Activated naive CD4-positive, alpha-beta T cell treated with anti-CD3 and anti-CD28 coated beads, Interleukin-2, amount 50 U/mL, for 16 hours (primary cell): ENCODE data around the gene OPN3.

Experiments used
- DNase-seq: peaks from one replicate; pipeline ENCODE4 v3.0.0-alpha.2; 2020

Gene OPN3

DNA sequence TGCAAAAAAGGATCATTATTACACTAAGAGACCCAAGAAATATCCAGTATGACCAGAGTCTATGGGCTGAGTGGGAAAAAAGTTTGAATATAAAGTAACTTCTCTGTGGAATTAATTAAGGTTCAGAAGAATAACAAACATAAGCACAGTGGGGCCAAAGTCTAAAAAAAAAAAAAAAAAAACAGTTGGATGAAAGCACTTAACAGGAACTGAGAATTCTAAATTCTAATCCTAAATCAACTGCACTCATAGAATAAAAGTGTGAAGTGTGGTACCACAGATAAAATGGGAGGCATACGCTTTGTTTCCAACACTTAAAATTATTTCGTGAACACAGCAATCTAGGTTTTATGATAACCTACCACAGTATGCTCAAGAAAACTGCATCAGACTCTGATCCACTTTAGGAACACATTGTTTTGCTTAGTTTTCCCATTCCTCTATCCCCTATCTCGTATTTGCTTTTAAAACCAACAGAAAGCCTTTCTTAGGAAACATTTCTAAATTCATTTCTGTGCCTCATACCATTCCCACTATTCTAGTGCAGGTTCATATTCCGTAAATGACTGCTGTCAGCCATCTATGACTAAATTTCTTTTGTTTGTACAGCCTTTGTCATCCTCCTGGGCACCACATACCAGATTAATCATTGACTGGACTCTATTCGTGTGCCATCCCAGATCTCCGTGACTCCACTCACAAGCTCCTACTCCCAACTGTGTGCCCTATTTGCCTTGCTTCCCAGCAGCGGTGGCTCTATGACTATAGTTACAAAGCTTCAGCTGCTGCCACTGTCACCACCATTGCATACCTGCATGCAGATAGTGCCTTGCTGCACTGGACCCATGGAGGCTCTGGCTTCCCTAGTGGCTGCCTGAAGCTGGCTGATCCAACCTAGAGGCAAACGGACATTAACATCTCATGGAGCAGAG, 24.9 kb downstream of the OPN3 start:
- DNase-seq: no peak

DNA sequence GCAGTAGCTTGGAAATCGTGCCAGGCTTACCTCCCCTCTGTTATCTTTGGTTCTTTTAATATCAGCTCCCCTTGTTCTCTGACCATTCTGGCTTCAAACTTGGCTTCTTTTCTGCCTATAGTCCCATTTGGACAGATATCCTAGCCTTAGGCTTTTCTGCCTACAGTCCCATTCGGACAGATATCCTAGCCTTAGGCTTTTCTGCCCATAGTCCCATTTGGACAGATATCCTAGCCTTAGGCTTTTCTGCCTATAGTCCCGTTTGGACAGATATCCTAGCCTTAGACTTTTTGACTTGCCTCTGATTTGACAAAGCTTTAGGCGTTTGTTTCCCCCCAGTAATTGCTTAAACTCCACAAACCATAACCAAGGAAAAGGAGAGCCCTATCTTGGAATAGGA, 25.6 kb downstream of the OPN3 start:
- no peak for DNase-seq

DNA sequence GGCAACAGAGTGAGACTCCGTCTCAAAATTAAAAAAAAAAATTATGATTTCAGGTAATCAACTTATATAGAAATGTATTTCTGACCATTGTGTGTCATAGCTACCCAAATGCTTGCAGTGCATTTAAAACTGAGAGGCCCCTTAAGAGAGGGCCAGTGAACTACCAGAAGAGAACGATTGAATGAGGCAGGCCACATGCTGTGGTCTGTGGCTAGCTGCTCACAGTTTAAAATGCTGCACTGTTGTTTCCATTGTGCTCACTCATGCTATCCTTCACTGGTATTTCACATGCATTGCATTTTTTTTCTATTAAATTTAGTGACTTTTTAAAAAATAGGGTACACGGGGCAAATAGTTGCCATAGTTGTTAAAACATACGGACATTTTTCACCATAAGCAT, 26.0 kb downstream of the OPN3 start:
- DNase-seq: no peak

DNA sequence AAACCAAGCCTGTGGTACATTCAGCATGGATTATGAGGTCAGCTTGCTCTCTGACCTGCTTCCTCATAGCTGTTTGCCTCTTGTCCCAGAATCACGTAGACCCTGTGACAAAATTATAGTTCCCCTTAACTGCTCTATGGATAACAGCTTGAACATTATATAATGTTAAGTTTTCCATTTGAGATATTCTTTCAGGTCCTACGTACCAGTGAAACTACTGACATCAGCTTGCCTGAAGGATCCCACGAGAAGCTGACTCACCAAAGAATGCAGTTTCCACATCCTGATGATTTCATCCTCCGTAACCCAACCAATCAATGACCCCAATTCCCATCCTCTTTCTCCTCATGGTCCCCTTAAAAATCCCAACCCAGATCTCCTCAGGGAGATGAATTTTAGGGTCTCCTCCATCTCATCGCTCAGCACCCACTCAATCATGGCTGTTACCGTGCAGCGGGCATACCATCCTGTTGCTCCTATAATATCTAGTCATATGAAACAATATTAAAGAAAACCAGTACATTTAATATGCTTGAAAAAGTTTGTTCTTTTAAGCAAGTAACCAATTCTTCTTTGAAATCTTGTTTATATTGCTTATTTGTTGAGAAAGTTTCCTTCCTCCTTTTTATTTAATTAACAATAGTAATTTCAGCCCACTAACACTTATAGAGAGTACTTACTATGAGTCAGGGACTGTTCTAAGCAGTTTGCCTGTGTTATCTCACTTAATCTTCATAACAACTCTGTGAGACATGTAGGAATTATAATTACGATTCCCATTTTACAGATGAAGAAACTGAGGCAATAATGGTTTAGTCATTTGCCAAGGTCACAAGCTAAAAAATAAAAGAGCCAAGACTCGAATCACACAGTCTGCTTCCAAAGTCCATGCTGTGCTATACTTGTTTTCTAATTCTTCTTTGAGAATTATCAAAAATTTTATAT, 27.4 kb downstream of the OPN3 start:
- no peak for DNase-seq

DNA sequence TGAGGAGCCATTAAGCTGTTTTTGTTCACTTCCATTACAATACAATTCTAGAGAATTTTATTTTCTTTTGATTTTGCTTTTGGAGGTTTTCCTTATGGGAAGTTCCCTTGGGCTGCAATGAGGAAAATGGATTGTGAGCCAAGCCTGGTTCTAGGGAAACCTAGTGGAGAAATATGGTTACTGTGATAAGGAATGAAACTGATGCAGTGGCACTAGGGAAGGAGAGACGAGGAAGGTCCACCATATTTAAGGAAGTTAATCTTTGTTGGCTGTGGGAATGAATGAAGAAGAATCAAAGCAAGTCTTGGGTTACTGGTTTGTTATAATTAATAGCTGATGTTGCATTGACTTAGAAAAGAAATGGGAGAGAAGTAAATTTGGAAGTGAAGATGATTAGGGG, 28.4 kb downstream of the OPN3 start:
- DNase-seq: no peak

DNA sequence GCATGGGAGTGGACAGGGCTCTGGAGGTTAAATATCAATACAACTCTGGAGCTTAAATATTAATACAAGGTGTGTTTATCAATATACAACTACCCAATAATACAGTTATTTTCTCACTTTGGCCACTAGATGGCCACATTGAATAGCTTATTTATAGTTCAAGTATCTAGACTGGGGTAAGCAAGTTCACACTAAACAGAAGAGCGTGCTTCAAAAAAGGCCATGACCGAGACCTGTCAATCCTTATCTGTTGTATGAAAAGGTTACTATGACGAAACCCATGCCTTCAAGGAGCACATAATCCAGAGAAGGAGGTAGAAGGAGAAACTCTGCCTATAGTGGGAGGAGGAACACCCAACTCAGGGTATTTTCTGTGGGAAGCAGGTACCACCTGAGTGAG, 29.1 kb downstream of the OPN3 start:
- no peak for DNase-seq

DNA sequence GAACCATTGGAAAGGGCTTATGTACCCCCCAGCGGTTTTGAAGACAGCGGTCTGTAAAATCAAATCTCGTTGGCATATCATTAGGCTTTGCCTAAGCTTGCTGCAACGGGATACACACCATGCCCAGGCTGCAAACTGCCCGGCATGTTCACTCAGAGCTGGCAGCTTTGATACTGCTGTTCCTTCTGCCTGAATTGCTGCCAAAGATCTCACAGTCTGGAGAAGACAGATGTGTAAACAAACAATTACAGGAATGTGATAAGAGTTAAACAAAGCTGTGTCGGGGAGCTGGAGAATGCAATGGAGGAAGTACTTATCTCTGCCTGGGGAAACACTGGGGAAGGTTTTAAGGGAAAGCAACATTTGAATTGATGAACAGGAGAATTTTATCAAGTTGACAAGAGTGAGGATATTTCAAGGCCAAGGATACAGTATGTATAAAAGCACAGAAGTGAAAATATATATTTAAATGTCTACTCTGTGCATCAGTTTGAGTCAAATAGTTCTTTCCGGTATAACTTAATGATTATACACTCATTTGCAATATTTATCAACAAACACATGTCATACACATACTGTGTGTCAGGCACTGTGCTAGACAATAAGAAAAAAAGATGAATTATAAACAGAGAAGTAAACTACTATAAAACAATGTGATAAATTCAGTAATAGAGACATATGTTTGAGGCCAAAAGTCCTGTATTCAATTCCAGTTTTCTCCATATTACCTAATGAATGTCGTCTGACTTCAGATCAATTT, 29.9 kb downstream of the OPN3 start:
- DNase-seq: no peak

DNA sequence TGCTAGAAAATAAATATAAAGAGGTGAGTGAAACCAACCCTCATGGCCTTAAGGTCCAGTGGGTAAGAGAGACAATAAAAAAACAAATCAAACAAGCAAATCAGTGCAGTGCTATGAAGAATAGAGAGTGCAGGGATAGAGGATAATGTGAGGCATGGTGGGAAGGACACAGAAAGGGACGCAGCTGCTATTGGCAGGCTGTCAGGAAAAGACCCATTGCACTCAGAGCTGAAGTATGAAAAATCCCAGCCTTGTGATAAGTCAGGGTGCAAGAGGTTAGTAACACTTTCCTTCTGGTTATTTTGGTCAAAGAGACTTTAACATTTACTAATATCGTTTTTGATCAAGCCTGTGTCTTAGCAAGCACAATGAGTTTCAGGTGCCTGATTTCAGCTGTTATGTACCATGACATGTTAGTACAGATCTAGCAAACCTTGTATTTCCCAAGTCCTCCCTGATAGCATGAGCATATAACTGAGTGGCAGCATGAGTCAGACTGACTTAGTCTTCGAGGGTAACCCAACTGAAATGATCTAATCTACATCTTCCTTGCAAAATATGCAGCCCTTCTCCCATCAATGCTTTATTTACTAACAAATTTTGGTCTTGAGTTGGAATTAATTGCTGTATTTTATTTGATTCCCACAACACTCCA, 31.7 kb downstream of the OPN3 start:
- no peak for DNase-seq

DNA sequence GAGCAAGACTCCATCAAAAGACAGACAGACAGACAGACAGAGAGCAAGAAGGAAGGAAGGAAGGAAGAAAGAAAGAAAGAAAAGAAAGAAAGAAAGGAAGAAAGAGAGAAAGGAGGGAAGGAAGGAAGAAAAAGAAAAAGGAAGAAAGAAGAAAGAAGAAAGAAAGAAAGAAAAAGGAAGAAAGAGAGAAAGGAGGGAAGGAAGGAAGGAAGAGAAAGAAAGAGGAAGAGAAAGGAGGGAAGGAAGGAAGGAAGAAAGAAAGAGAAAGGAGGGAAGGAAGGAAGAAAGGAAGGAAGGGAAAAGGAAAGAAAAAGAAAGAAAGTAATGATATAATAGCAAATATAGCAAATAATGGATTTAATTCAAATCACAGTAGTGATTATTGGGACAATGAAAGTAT, 32.7 kb downstream of the OPN3 start:
- no peak for DNase-seq

DNA sequence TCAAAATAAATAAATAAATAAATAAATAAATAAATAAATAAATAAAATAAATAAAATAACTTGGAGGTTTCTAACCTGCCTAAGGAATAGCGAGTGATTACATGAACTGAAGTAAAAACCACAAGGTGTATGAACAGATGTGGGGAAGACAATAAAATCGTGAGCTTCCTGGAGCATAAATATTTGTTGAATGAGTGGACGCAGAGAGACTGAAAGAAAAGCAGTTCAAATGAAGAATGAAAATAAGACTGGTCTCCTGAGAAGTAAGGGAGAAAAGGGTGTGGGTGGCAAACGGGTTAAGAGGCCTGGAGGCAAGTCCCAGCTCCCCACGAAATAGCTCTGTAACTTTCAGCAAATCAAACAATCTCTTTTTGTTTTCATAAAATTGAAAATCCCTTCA, 33.6 kb downstream of the OPN3 start:
- no peak for DNase-seq

DNA sequence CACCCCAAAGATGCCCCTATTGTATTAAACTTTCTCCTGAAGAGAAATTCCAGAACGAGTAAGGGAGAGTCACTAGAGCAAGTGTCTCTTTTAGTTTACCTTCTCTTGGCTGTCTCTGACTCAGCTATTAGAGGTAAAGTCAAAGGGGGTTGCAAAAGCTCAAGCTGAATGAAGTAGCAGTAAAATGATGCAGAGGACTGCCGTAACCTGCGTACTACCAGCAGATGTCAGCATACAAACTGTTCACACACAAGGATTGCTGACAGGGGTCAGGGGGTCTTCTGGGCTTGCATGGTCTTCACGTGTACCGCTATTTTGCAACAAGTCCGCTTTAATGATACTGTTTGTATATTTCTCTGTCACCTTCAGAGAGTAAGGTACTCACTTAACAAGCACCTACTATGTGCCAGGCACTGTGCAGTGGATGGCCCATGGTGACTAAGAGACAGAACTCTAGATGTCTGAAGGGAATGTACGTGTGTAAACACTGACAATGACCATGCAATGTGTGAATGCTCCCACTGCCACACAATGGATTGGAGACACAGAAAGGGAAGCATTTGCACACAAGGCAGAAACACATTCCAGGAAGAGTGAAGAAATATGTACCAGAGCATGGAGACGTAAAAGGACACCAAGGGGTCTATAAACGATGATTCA, 34.9 kb downstream of the OPN3 start:
- no peak for DNase-seq

DNA sequence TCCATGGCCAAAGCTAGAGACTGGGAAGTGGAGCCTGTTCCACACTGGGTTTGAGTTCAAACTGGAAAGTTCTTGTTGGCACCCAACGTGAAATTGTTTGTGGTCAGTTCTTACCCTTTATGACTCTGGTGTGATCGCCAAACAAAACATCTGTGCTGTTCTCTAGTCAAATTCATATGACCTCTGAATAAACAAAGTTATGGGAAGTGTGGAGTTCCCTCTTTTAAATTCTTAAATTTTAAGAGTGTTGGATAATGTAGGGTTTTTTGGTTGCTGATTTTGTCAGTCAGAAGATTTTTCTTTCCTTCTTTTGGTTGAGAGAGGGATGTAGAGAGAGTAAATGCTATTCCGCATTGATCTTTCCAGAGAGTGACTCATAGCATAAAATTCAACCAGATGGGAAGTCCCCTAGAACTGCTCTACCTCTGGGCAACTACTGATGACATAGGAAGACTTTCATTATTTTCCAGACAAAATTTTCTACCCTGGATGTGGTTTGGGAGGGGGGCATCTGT, 36.4 kb downstream of the OPN3 start:
- DNase-seq: no peak

DNA sequence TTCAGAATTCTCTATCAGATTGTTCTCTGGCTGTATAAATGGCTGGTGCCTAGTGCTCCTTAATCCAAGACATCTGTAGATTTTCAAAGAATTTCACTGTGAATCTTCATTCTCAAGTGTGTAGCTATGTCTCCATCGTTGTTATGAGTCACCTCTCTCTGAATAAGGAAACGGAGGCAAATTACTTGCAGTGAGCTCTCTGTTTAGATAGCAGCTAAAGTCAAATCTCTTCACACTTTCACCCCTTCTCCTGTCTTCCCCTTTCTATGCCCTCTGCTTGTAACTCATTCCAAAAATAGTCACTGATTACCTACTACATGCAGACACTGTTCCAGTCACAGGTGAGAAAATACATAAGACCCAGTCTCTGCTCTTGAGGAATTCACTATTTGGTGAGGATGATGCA, 39.7 kb downstream of the OPN3 start:
- DNase-seq: no peak

DNA sequence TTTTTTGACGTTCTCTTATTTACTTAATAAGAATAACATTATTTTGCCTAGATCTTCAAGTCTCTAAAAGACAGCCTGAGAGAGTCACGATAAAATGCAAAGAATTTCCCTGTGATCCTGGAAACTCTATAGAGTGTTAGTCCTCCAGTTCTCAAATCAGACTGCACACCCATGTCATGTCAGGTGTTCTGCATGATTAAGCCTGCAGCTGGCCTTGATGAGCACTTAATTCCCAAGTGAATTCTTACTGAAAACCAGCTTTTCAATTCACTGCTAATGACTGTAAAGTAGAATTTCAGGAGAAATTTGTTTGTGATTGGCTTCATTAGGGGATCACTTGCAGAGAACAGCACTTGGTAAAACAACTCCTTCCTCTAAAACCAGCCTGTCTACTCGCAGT, 41.9 kb downstream of the OPN3 start:
- no peak for DNase-seq

DNA sequence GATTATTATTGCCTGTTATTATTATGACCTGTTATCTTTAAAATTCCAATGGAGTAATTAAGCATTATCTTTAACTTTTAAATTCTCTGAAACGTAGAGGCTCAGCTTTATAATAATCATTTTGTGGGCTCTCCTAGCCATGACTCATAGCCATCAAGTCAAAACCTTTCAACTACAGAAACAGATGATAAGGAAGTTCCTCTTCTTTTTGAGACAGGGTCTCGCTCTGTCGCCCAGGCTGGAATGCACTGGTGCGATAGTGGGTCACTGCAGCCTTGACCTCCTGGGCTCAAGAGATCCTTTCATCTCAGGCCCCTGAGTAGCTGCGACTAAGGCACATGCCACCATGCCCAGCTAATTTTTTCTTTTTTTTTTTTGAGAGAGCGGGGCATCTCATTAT, 43.5 kb downstream of the OPN3 start:
- no peak for DNase-seq

DNA sequence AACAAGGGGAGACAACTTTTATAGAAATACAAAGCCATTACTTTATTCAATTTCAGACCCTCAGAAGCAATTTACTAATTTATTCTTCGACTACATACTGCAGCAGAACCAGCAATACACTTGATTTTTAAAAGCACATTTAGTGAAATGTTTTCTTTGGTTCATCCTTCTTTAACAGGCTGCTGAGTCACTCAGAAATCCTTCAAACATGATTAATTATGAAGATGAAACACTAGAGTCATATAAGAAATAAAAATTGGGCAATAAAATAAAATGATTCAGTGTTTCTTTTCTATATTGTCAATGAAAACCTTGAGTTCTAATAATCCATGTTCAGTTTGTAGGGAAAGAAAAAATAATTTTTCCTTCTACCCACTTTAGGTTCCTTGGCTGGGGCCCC, 47.0 kb downstream of the OPN3 start:
- DNase-seq: no peak

DNA sequence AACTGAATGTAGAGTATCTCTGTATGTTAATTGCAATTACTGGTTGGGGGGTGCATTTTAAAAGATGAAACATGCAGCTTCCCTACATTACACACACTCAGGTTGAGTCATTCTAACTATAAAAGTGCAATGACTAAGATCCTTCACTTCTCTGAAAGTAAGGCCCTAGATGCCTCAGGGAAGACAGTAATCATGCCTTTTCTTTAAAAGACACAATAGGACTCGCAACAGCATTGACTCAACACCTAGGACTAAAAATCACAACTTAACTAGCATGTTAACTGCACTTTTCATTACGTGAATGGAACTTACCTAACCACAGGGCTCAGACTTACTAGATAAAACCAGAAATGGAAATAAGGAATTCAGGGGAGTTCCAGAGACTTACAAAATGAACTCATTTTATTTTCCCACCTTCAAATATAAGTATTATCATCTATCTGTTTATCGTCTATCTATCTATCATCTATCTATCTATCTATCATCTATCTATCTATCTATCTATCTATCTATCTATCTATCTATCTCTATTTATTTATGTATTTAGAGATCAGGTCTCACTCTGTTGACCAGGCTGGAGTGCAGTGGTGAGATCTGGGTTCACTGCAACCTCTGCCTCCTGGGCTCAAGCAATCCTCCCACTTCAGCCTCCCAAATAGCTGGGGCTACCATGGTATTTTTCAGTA, 47.8 kb downstream of the OPN3 start:
- no peak for DNase-seq

DNA sequence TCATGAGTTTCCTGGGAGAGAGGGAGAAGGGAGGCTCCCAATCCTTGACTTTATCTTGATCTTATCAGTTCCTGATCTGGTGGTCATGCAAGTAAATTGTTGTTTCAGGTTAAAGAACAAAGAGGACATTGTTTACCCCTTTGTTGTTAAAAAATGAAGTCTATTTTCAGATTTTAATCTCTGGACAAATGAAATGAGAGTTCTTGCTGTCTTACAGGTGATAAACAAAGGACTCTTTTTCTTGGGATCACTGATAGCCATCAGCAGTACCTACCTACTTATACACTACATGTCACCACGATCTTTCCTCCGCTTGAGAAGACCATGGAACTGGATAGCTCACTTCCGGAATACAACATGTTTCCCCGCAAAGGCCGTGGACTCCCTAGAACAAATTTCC, 48.4 kb downstream of the OPN3 start:
- no peak for DNase-seq

DNA sequence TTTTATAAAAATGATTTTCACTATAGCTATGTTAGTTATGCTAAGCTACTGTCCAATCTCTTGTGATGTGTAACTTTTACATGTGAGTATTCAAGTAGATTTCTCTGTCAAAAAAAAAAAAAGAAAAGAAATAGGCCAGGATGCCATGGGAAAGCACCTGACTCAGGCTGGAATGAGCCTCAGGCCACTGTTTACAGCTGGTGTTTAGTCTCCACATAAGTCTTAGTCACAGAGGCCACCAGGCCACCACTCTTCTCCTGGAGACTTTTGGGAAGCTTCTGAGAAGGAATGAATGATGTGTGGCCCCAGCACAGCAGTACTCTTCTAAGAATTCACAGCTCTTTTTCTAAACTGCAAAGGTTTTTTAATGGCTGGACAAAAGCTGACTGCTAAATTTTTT, 48.9 kb downstream of the OPN3 start:
- DNase-seq: no peak

DNA sequence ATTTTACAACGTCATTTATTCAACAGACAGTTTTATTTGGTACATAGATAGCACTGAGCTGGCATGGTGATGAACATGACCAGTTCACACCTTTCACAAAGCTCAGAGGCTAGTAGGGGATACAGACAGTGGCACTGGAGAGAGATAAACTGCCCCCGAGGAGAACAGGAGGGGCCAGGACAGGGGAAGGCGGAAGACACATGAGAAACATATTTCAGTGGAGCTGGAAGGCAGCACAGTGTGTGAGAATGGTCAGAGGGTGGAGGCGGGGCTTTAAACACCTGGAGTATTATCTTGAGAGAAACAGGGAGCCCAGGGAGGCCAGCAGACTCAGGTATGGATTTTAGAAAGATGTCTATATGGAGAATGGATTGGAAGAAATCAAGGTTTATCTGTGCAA, 49.5 kb downstream of the OPN3 start:
- DNase-seq: no peak

DNA sequence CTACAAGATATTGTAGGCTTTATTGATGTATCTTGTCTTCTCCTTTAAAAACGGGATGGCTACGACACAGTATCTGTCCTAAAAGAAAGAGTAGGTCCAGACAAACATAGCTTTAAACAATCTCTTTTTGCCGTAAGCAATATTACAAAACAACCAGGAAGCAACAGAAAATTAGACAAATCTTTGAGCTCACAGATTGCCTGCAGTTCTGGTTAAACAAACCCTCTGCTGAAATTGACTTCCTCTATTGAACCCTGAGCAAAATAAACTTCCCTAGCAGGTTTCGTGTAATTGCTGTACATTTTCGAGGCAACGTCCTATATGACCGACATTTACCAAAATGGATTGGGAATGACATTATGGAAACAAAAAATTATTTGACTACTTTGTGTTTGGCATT, 50.6 kb downstream of the OPN3 start:
- DNase-seq: no peak
